GM19043 (cell line): ENCODE data around the gene PROKR1.

ENCODE experiments used
- ATAC-seq: cut with Tn5 transposase; IDR thresholded peaks from one replicate; pipeline ENCODE4 v1.9.1; 2021; ENCODE audit warnings: low read depth; ENCODE audit not compliant: unreplicated experiment

The PROKR1 gene

DNA sequence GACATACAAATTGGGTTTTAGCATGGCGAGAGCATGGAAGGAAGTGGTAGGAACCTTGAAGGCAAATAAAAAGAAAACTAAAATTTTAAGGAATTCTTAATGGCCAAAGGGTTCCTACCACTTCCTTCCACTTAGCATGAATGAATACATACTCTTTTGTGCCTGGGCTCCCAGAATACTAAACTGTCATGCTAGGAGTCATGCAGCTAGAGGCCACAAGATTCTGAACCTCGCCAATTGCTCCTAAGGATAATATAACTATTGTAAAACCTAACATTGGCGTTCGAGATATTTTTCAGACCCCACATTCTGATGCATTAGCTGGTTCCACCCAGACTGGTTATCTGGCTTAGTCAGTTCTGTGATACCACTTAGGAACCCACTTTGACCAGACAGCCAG lies 52.6 kb downstream of the PROKR1 start:
- no peak for ATAC-seq

DNA sequence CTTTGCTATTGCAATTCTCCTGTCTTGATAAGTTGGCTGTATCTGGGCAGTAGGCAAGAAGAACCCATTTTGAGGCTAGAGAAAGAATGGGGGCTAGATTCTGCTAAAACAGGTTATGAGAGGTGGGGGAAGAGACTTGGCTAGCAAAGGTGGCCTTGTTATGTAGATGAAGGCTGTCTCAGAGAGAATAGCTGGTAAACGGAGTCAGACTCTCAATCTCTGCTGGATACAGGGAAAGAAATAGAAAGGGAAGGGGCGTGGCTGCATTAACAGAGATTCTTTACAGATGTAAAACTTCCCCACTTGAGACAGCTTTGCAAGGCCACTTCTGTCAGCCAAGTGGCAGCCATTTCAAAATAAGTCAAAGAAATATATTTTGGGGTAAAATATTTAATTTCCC lies 53.2 kb downstream of the PROKR1 start:
- no peak for ATAC-seq

DNA sequence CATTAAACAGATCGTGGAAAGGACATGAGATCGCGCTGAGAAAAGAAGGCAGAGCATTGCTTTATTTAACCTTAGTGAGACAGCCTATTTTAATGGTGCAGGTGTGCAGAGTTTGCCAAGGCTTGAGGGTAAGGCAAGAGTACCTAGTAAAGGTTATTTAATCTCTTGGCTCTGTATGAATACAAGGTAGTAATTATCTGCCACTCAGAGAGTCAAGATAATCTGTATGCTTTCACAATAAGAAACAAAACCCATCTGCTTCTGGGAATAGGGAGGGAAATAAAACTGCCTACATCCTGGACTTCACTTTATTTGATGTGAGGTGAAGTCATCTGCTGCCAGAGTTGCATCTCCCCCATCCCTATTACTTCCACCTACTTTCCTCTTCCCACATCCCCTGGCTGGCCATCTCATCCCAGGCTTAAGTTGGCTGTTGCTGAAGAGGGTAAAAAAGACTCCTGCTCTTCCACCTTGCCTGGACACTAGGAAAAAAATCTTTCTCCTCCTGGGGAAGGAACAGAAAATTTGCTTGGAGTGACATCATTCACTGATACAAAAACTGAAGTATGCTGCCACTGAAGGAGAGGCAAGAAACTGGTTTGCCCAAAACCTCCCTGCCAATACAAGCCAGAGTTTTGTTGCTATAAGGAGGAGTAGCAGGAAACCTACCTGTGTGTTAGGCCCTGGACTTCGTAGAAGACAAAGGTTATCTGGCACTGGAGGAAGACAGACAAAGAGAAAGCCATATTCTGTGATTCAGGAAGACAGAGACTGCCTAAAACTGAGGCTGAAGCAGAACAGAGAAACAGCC lies 55.4 kb downstream of the PROKR1 start:
- no peak for ATAC-seq

DNA sequence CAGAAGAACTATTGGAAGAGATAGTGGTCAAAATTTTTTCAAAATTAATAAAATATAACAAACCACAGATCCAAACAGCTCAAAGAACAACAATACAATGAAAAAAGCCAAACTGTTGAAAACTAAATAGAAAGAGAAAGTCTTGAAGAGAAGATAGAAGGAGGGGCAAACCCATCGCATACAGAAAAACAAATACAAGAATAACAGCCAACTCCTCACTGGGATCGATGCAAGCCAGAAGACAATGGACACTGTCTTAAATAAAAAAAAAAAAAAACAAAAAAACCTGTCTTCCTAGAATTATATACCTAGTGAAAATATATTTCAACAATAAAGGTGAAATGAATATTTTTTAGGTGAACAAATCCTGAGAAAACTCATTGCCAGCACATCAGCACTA lies 57.2 kb downstream of the PROKR1 start:
- no peak for ATAC-seq

DNA sequence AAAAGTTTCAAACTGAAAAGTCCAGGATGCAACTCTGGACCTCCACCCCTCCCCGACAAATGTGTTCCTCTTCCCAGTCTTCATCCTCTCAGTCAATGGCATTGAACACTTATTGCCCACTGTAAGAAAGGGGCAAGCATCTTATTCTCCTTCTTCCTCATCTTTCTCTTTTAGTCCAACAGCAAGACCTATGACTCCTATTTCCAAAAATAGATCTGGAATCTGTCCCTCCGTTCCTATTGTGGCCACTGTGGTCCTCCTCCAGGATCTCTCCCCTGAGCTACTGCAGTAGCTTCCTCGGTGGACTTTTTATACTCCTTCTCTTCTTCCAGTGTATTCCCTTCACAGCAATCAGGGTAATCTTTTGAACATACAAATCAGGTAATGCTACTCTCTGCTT lies 63.3 kb downstream of the PROKR1 start:
- ATAC-seq: no peak
